Bone marrow (tissue), 2 donors: Measurements from ENCODE around the gene GPC6.

Experiments
- DNase-seq, 2 donors: peaks; one replicate each; lab custom pipeline; 2025; lab: John Stamatoyannopoulos, UW

GPC6 gene

GRCh38 chr13:93848247-93848646, 621.6 kb downstream of the GPC6 start:
- no peak for DNase-seq

- no peak for DNase-seq
Measured at GRCh38 chr13:93851236-93851635, 624.6 kb downstream of the GPC6 start.

- no peak for DNase-seq
Measured at GRCh38 chr13:93853912-93854311, 627.3 kb downstream of the GPC6 start.

GRCh38 chr13:93857126-93857525, 630.5 kb downstream of the GPC6 start:
- no peak for DNase-seq

- no peak for DNase-seq
Measured at GRCh38 chr13:93859716-93860115, 633.1 kb downstream of the GPC6 start.

- DNase-seq = no peak
Measured at GRCh38 chr13:93861818-93862217, 635.2 kb downstream of the GPC6 start.

- DNase-seq = no peak
Measured at GRCh38 chr13:93862259-93862658, 635.7 kb downstream of the GPC6 start.

GRCh38 chr13:93865235-93865634, 638.6 kb downstream of the GPC6 start:
- no peak for DNase-seq

- DNase-seq = no peak
Measured at GRCh38 chr13:93867481-93867880, 640.9 kb downstream of the GPC6 start.

- no peak for DNase-seq
Measured at GRCh38 chr13:93872376-93872775, 645.8 kb downstream of the GPC6 start.

- no peak for DNase-seq
Measured at GRCh38 chr13:93872786-93873347, 646.3 kb downstream of the GPC6 start.

- no peak for DNase-seq
Measured at GRCh38 chr13:93875547-93875946, 648.9 kb downstream of the GPC6 start.

- no peak for DNase-seq
Measured at GRCh38 chr13:93876236-93876635, 649.6 kb downstream of the GPC6 start.

- no peak for DNase-seq
Measured at GRCh38 chr13:93878675-93879074, 652.1 kb downstream of the GPC6 start.

- no peak for DNase-seq
Measured at GRCh38 chr13:93881411-93881810, 654.8 kb downstream of the GPC6 start.

GRCh38 chr13:93882086-93882651, 655.6 kb downstream of the GPC6 start:
- no peak for DNase-seq

GRCh38 chr13:93889430-93889951, 662.9 kb downstream of the GPC6 start:
- no peak for DNase-seq

- no peak for DNase-seq
Measured at GRCh38 chr13:93899981-93900380, 673.4 kb downstream of the GPC6 start.

- no peak for DNase-seq
Measured at GRCh38 chr13:93900731-93901130, 674.1 kb downstream of the GPC6 start.

- no peak for DNase-seq
Measured at GRCh38 chr13:93903909-93904308, 677.3 kb downstream of the GPC6 start.

GRCh38 chr13:93915269-93915809, 688.7 kb downstream of the GPC6 start:
- DNase-seq = no peak

- no peak for DNase-seq
Measured at GRCh38 chr13:93922063-93922855, 695.7 kb downstream of the GPC6 start.

- DNase-seq = no peak
Measured at GRCh38 chr13:93925990-93926389, 699.4 kb downstream of the GPC6 start.
